ENCODE results near the gene CDC25C.
"Not testable (repeated sequence)": the region's sequence is repeated elsewhere in the genome, so short reads cannot be mapped to it uniquely, and the experiment has no call there.

Gene CDC25C

GRCh38 chr5:138344887-138345622 lies 13.5 kb upstream of the CDC25C start:
- no peak for DNase-seq

GRCh38 chr5:138340008-138340407 lies 8.4 kb upstream of the CDC25C start:
- no peak for DNase-seq

GRCh38 chr5:138339464-138339863 lies 7.9 kb upstream of the CDC25C start:
- DNase-seq: no peak

GRCh38 chr5:138339091-138339456 lies 7.5 kb upstream of the CDC25C start:
- DNase-seq: no peak

GRCh38 chr5:138338411-138339090 lies 6.9 kb upstream of the CDC25C start:
- no peak for DNase-seq

- peak; percentile 95 for DNase-seq
Observed at GRCh38 chr5:138337685-138338410, 6.2 kb upstream of the CDC25C start, which contains the start of gene FAM53C. FAM53C (plus strand) TSS chr5:138338266; CDS start chr5:138341336, 3,070 bp downstream.

- no peak for DNase-seq
Observed at GRCh38 chr5:138336952-138337684, 5.5 kb upstream of the CDC25C start.

GRCh38 chr5:138334867-138335447 lies 3.4 kb upstream of the CDC25C start:
- DNase-seq: no peak

GRCh38 chr5:138330813-138331448 lies 673 bp downstream of the CDC25C start:
- no peak for DNase-seq

- not testable (repeated sequence) for DNase-seq
Observed at GRCh38 chr5:138318211-138318610, 13.4 kb downstream of the CDC25C start.

GRCh38 chr5:138316355-138316754 lies 15.2 kb downstream of the CDC25C start:
- no peak for DNase-seq

- DNase-seq: no peak
Observed at GRCh38 chr5:138315751-138316278, 15.8 kb downstream of the CDC25C start.

GRCh38 chr5:138305797-138306196 lies 25.8 kb downstream of the CDC25C start:
- DNase-seq: peak; percentile 37

GRCh38 chr5:138303372-138303771 lies 28.2 kb downstream of the CDC25C start:
- no peak for DNase-seq

GRCh38 chr5:138289296-138289695 lies 42.3 kb downstream of the CDC25C start:
- DNase-seq: no peak

GRCh38 chr5:138287246-138287645 lies 44.4 kb downstream of the CDC25C start:
- DNase-seq: no peak

GRCh38 chr5:138282920-138283742 lies 48.5 kb downstream of the CDC25C start:
- DNase-seq: peak; percentile 31

GRCh38 chr5:138280915-138281314 lies 50.7 kb downstream of the CDC25C start:
- DNase-seq: no peak

GRCh38 chr5:138276402-138277054 lies 55.1 kb downstream of the CDC25C start:
- DNase-seq: no peak

GRCh38 chr5:138275895-138276294 lies 55.7 kb downstream of the CDC25C start:
- no peak for DNase-seq

Measured in femur (tissue), 1 donor.